GM19099 (cell line): Measurements from ENCODE around the gene MEIS1.

Source experiments
- POLR2A ChIP-seq: IDR thresholded peaks from 3 replicates; pipeline ENCODE4 v1.6.1; 2011; ENCODE audit warnings: low read depth; ENCODE audit not compliant: insufficient read length; ENCODE audit errors: extremely low read depth

Gene MEIS1

GRCh38 chr2:66438891-66439811, 4.2 kb downstream of the MEIS1 start:
- TF ChIP-seq POLR2A = no peak

- TF ChIP-seq POLR2A = no peak
Observed at GRCh38 chr2:66439812-66440542, 5.1 kb downstream of the MEIS1 start.

- no peak for TF ChIP-seq POLR2A
Observed at GRCh38 chr2:66440708-66441497, 6.0 kb downstream of the MEIS1 start.

- no peak for TF ChIP-seq POLR2A
Observed at GRCh38 chr2:66441581-66442320, 6.8 kb downstream of the MEIS1 start.

GRCh38 chr2:66442516-66443185, 7.7 kb downstream of the MEIS1 start:
- no peak for TF ChIP-seq POLR2A

GRCh38 chr2:66443186-66443978, 8.5 kb downstream of the MEIS1 start:
- no peak for TF ChIP-seq POLR2A

GRCh38 chr2:66443979-66444861, 9.3 kb downstream of the MEIS1 start:
- no peak for TF ChIP-seq POLR2A

GRCh38 chr2:66445076-66445924, 10.4 kb downstream of the MEIS1 start:
- no peak for TF ChIP-seq POLR2A

- no peak for TF ChIP-seq POLR2A
Observed at GRCh38 chr2:66445925-66446871, 11.3 kb downstream of the MEIS1 start.

- TF ChIP-seq POLR2A = no peak
Observed at GRCh38 chr2:66446941-66447340, 12.0 kb downstream of the MEIS1 start.
